Measurements from ENCODE around the gene CCNYL1.

- TF ChIP-seq, protein P1, sequence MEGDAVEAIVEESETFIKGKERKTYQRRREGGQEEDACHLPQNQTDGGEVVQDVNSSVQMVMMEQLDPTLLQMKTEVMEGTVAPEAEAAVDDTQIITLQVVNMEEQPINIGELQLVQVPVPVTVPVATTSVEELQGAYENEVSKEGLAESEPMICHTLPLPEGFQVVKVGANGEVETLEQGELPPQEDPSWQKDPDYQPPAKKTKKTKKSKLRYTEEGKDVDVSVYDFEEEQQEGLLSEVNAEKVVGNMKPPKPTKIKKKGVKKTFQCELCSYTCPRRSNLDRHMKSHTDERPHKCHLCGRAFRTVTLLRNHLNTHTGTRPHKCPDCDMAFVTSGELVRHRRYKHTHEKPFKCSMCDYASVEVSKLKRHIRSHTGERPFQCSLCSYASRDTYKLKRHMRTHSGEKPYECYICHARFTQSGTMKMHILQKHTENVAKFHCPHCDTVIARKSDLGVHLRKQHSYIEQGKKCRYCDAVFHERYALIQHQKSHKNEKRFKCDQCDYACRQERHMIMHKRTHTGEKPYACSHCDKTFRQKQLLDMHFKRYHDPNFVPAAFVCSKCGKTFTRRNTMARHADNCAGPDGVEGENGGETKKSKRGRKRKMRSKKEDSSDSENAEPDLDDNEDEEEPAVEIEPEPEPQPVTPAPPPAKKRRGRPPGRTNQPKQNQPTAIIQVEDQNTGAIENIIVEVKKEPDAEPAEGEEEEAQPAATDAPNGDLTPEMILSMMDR (conservative IDR thresholded peaks at IDR 0.05), result no peak
- no peak for TF ChIP-seq EZH2 (IDR thresholded peaks at IDR 0.05; ENCODE audit: low read depth)
Measured at GRCh38 chr2:207720517-207721187, 9.2 kb downstream of the CCNYL1 start.

Data from PC-9 (cell line).